Naive thymus-derived CD8-positive, alpha-beta T cell (primary cell): ENCODE results near the gene IDUA. TPM values are rescaled to one million over a fixed set of nuclear protein-coding genes. Genes with fewer than 3 reads are reported as not detected.
A peak's percentile ranks its signal among the peaks of the same experiment; 100 is the strongest.
"Not testable (repeated sequence)": the region's sequence is repeated elsewhere in the genome, so short reads cannot be mapped to it uniquely, and the experiment has no call there.

Experiments used
- ATAC-seq, 2 donors: fragments of 150-1000 bp; cut with Tn5 transposase in 1 of 2; sonication (Bioruptor Pico), chemical (Tn5 transposase) in 1 of 2; 1 replicate in 1 of 2; 2 replicates in 1 of 2; pipeline ENCODE4 v1.10.0; 2021; ENCODE audit warnings: mild to moderate bottlenecking in 2 of 2, moderate library complexity in 2 of 2
- POLR2A ChIA-PET: fragments of 350-600 bp; sonication (Branson Sonifier 250); formaldehyde crosslinking; loops from one replicate; lab custom pipeline; 2021; ENCODE audit warnings: antibody characterized with exemption; lab: Charles Lee
- DNase-seq, 10 donors: peaks; one replicate each; pipeline versions ENCODE4 v3.0.0 to v3.0.0-alpha.2; 2020 to 2022
- H3K27ac Mint-ChIP-seq, 10 donors: one replicate each; pipeline ENCODE4 v1.8.0; 2020 to 2022; ENCODE audit warnings: mild to moderate bottlenecking in 10 of 10, mixed read lengths in 10 of 10, moderate library complexity in 4 of 10, inconsistent platforms in 1 of 10
- H3K27me3 Mint-ChIP-seq, 5 donors: one replicate each; pipeline ENCODE4 v1.8.0; 2021 to 2022; ENCODE audit warnings: mixed read lengths in 5 of 5
- H3K36me3 Mint-ChIP-seq, 3 donors: one replicate each; pipeline ENCODE4 v1.8.0; 2020 to 2022; ENCODE audit warnings: mixed read lengths in 3 of 3, mild to moderate bottlenecking in 2 of 3, inconsistent platforms in 1 of 3
- H3K4me1 Mint-ChIP-seq, 4 donors: one replicate each; pipeline ENCODE4 v1.8.0; 2021 to 2022; ENCODE audit warnings: mixed read lengths in 4 of 4
- H3K4me3 Mint-ChIP-seq, 10 donors: one replicate each; pipeline ENCODE4 v1.8.0; 2020 to 2022; ENCODE audit warnings: mild to moderate bottlenecking in 10 of 10, mixed read lengths in 10 of 10, moderate library complexity in 6 of 10, inconsistent platforms in 1 of 10
- H3K9me3 Mint-ChIP-seq, 9 donors: one replicate each; pipeline ENCODE4 v1.8.0; 2020 to 2022; ENCODE audit warnings: mixed read lengths in 9 of 9, mild to moderate bottlenecking in 3 of 9, inconsistent platforms in 1 of 9, moderate library complexity in 1 of 9
- polyA plus RNA-seq, 3 donors: library from polyadenylated mRNA; unstranded; fragments of 300-500 nt; fragmentation: Illumina TruSeq; gene quantifications; one replicate each; pipeline ENCODE4 v1.2.3, GENCODE V29; 2021
- total RNA-seq, 8 experiments: library from RNA in 2 of 8; stranded (reverse) in 2 of 8; gene quantifications; one replicate each; pipeline ENCODE4 v1.2.3 and lab custom pipeline; 2021 to 2026

Gene IDUA
- 10 to 100 TPM; 74.8 to 79.1 TPM for total RNA-seq
- polyA plus RNA-seq = 10 to 100 TPM in 1 of 3 donors, 1 to 10 TPM in 2; 6.5 to 15.4 (median 9.6) TPM
- 12.1 to 34.2 (median 32.3) reads per million in 6 experiments for total RNA-seq (lab: John Stamatoyannopoulos, UW)

- H3K27me3 Mint-ChIP-seq = no peaks in the 10 kb centered on the region
- H3K4me3 Mint-ChIP-seq = peak within 1 kb of the TSS; percentile 83 to 94 (median 90)
- ATAC-seq (peak; percentile 85 to 89), DNase-seq (peak; percentile 82 to 93 (median 89))
- H3K4me1 Mint-ChIP-seq = peaks cover 5 to 35% (median 20%) of the 10 kb centered on the region in 4 donors
- peak within 1 kb of the TSS; percentile 63 to 95 (median 92) for H3K27ac Mint-ChIP-seq
- H3K36me3 Mint-ChIP-seq = peaks cover 0 to 2% (median 0%) of the 10 kb centered on the region in 3 donors
- H3K9me3 Mint-ChIP-seq = no peaks in the 10 kb centered on the region
- POLR2A ChIA-PET = interaction anchor here (0.6 to 2.7 kb wide), 9 partner anchors 14 to 727 kb away, joined by 3 to 16 read pairs (median 9); partner anchors contain the start of genes DGKQ, FGFRL1, GAK and TMEM175
Measured at GRCh38 chr4:986879-987623, at the start of gene IDUA. TSS of gene IDUA (plus strand) at chr4:987044. CDS start at chr4:987085, 41 bp downstream.

- H3K27me3 Mint-ChIP-seq, H3K27ac Mint-ChIP-seq, ATAC-seq, H3K4me3 Mint-ChIP-seq, DNase-seq, H3K9me3 Mint-ChIP-seq, POLR2A ChIA-PET: not testable (repeated sequence)
- Mint-ChIP-seq H3K4me1 (peaks cover 3 to 38% (median 12%) of the 10 kb centered on the region in 4 donors), H3K36me3 (peaks cover 0 to 12% (median 0%) of the 10 kb centered on the region in 3 donors)
Measured at GRCh38 chr4:939508-939907, 47.3 kb upstream of the IDUA start.

GRCh38 chr4:945274-946102 is 41.4 kb upstream of the IDUA start:
- peaks cover 0 to 22% (median 0%) of the 10 kb centered on the region in 3 donors for H3K36me3 Mint-ChIP-seq
- no peak overlapping the region for H3K4me3 Mint-ChIP-seq
- ATAC-seq (no peak), DNase-seq (peak in 1 of 10 donors; percentile 14)
- no peaks in the 10 kb centered on the region for H3K9me3 Mint-ChIP-seq
- peak overlapping the region in 2 of 10 donors; percentile 52 to 71 for H3K27ac Mint-ChIP-seq
- H3K4me1 Mint-ChIP-seq = peaks cover 5 to 21% (median 17%) of the 10 kb centered on the region in 4 donors
- POLR2A ChIA-PET = no interaction called here
- H3K27me3 Mint-ChIP-seq = no peaks in the 10 kb centered on the region

GRCh38 chr4:946103-946450 is 40.8 kb upstream of the IDUA start:
- ATAC-seq (no peak), DNase-seq (peak in 1 of 10 donors; percentile 54)
- peaks cover 3 to 21% (median 16%) of the 10 kb centered on the region in 4 donors for H3K4me1 Mint-ChIP-seq
- peak overlapping the region in 2 of 10 donors; percentile 27 to 71 for H3K27ac Mint-ChIP-seq
- no peaks in the 10 kb centered on the region for H3K9me3 Mint-ChIP-seq
- POLR2A ChIA-PET = no interaction called here
- H3K27me3 Mint-ChIP-seq = no peaks in the 10 kb centered on the region
- peaks cover 0 to 22% (median 0%) of the 10 kb centered on the region in 3 donors for H3K36me3 Mint-ChIP-seq
- no peak overlapping the region for H3K4me3 Mint-ChIP-seq

- ATAC-seq = peak in 1 of 2 donors; percentile 32
- H3K4me1 Mint-ChIP-seq = peaks cover 3 to 21% (median 16%) of the 10 kb centered on the region in 4 donors
- H3K27me3 Mint-ChIP-seq = no peaks in the 10 kb centered on the region
- peak overlapping the region in 1 of 10 donors; percentile 71 for H3K27ac Mint-ChIP-seq
- DNase-seq = peak in 1 of 10 donors; percentile 55
- peak overlapping the region in 2 of 10 donors; percentile 22 to 35 for H3K4me3 Mint-ChIP-seq
- POLR2A ChIA-PET = no interaction called here
- no peaks in the 10 kb centered on the region for H3K9me3 Mint-ChIP-seq
- H3K36me3 Mint-ChIP-seq = peaks cover 0 to 22% (median 0%) of the 10 kb centered on the region in 3 donors
Measured at GRCh38 chr4:946517-947471, 40.0 kb upstream of the IDUA start.

- Mint-ChIP-seq H3K36me3 (peaks cover 0 to 28% (median 0%) of the 10 kb centered on the region in 3 donors), H3K4me1 (peaks cover 3 to 21% (median 16%) of the 10 kb centered on the region in 4 donors), H3K4me3 (no peak overlapping the region), H3K27me3 (no peaks in the 10 kb centered on the region), H3K27ac (no peak overlapping the region), H3K9me3 (no peaks in the 10 kb centered on the region)
- POLR2A ChIA-PET = no interaction called here
- ATAC-seq (no peak), DNase-seq (peak in 1 of 10 donors; percentile 44)
Measured at GRCh38 chr4:947491-947971, 39.3 kb upstream of the IDUA start.

DNA sequence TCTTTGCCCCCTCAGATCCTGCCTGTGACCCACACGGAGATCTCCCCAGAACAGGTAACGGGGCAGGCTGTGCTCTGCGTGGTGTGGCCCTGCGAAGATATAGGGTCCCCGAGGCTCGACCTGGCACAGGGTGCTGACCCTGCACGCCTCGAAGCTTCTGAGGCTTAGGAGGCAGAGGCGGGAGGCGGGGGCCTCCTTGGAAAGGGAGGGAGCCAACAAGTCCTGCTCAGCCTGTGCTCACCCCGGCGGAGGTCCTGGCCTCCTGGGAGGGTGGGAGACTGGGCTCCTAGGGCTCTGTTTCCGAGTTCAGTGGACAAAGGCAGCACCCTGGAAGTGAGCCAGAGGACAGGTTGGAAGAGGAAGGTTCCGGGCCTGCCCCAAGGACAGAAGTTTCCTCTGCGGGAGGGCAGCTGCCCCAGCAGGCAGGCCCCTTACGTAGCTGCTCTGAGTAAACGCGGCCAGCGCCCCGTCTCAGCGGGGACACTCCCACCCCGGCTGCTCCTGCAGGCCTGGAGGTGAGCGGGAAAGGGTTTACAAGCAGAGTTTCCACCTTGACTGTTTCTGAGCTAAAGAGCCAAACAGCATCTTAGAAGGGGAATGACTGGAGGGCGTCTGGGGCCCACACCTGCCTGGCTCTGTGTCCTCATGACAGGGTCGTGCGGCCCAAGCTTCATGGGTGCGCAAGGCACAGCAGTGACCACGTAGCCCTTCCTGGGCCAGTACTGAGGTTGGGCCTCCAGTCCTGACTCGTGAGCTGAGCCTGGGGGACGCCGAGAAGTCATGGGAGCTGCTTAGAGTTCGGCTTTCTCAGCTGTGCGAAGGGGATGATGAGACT is 38.5 kb upstream of the IDUA start:
- Mint-ChIP-seq H3K4me3 (peak overlapping the region in 1 of 10 donors; percentile 62), H3K4me1 (peaks cover 3 to 21% (median 16%) of the 10 kb centered on the region in 4 donors), H3K27ac (peak overlapping the region in 2 of 10 donors; percentile 8 to 34), H3K9me3 (no peaks in the 10 kb centered on the region), H3K27me3 (no peaks in the 10 kb centered on the region), H3K36me3 (peaks cover 0 to 26% (median 2%) of the 10 kb centered on the region in 3 donors)
- ATAC-seq (no peak), DNase-seq (peak in 1 of 10 donors; percentile 24)
- POLR2A ChIA-PET = no interaction called here

- peak in 1 of 10 donors; percentile 22 for DNase-seq
- H3K27me3 Mint-ChIP-seq = no peaks in the 10 kb centered on the region
- no peak overlapping the region for H3K4me3 Mint-ChIP-seq
- H3K27ac Mint-ChIP-seq = peak overlapping the region in 1 of 10 donors; percentile 35
- peaks cover 3 to 21% (median 14%) of the 10 kb centered on the region in 4 donors for H3K4me1 Mint-ChIP-seq
- ATAC-seq = no peak
- H3K9me3 Mint-ChIP-seq = no peaks in the 10 kb centered on the region
- H3K36me3 Mint-ChIP-seq = peaks cover 0 to 26% (median 2%) of the 10 kb centered on the region in 3 donors
- POLR2A ChIA-PET = no interaction called here
Measured at GRCh38 chr4:948936-949300, 37.9 kb upstream of the IDUA start.

DNA sequence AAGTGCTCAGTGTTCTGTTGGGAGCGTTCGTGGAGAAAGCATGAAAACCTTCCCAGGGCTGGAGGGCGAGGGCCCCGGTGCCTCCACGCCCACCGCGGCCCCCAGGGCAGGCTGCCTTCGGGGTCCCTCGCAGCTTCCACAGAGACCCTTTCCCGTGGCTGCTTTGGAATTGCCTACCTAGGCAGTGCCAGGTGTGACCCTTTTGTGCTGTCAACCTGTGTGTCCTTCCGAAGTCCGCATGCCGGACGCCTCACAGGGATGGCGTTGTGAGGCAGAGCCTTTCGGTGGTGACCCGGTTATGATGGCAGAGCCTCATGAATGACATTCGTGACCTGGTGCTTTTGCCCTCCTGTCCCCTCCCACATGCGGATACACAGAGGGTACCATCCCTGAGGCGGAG is 37.2 kb upstream of the IDUA start:
- Mint-ChIP-seq H3K4me3 (no peak overlapping the region), H3K4me1 (peaks cover 3 to 21% (median 14%) of the 10 kb centered on the region in 4 donors), H3K27ac (peak overlapping the region in 2 of 10 donors; percentile 34 to 81), H3K27me3 (no peaks in the 10 kb centered on the region), H3K36me3 (peaks cover 0 to 30% (median 5%) of the 10 kb centered on the region in 3 donors), H3K9me3 (no peaks in the 10 kb centered on the region)
- ATAC-seq (no peak), DNase-seq (peak in 1 of 10 donors; percentile 35)
- POLR2A ChIA-PET = no interaction called here

DNA sequence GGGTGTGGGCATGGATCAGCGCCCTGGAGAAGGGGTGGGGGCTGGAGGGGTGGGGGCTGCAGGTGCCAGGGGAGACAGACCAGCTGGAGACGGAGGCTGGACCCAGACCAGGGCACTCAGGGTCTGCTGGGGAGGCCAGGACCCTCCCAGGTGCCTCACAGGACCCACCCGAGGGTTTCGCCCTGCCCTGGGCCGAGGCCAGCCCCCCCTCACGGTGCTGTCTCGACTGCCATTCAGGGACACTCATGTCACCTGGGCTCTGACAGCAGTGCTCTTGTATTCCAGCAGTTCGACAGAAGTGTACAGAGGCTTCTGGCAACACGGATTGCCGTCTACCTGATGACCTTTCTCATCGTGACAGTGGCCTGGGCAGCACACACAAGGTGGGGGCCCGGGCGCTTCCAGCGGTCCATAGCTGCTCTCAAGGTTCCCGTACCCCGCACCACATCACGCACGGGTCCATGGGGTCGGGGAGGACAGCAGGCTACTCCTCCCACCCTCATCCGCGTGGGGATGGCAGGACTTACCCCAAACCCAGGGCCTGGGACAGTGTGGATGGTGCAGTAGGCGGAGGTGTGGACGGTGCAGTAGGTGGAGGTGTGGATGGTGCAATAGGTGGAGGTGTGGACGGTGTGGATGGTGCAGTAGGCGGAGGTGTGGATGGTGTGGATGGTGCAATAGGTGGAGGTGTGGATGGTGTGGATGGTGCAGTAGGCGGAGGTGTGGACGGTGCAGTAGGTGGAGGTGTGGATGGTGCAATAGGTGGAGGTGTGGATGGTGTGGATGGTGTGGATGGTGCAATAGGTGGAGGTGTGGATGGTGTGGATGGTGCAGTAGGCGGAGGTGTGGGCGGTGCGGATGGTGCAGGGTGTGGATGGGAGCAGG is 36.5 kb upstream of the IDUA start:
- peaks cover 0 to 28% (median 5%) of the 10 kb centered on the region in 3 donors for H3K36me3 Mint-ChIP-seq
- H3K27ac Mint-ChIP-seq = peak overlapping the region in 1 of 10 donors; percentile 28
- POLR2A ChIA-PET = no interaction called here
- DNase-seq (peak in 1 of 10 donors; percentile 31), ATAC-seq (no peak)
- H3K27me3 Mint-ChIP-seq = no peaks in the 10 kb centered on the region
- H3K4me3 Mint-ChIP-seq = no peak overlapping the region
- peaks cover 3 to 19% (median 11%) of the 10 kb centered on the region in 4 donors for H3K4me1 Mint-ChIP-seq
- H3K9me3 Mint-ChIP-seq = no peaks in the 10 kb centered on the region
